Measurements from ENCODE around the gene TMEM235. TPM values are rescaled to one million over a fixed set of nuclear protein-coding genes. Genes with fewer than 3 reads are reported as not detected.

TMEM235 gene
- total and polyA plus RNA-seq, 9 of the 15 experiments (the other 6 are each of a cell fraction or from before 2014, with no cell fraction given) = not detected

DNA sequence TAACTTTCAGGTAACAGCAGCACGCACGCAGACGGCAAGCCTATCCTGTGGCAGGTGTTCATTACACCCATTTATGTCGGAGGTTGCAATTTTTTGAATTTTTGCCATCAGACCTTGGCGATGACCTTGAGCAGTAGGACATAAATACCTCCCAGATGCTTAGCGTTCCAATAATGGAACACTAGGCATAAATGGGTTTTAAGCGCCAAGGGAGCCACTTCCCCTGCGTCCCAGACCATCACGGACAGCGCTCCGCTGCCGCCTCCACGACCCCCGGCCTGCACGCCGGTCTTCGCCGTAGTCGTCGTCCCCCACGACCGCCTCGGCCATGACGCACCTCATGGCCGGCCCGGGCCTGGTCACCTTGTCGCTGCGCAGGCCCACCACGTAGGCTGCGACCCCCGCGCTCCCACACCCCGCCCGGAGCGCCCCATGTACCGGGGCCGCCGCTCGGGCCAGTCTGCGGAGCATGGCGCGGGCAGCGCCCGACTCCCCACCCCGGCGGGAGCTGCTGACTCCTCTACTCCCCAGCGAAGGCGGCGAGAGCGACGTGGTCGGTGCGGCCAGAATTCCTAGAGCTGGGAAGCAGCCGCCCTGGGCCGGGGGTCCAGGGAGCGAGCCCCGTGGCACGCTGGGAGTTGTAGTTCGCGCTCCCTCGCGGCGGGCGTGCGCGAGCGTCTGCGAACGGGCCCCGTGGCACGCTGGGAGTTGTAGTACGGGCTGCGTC lies 22.7 kb downstream of the TMEM235 start (continued):
- TF ChIP-seq, protein P1, sequence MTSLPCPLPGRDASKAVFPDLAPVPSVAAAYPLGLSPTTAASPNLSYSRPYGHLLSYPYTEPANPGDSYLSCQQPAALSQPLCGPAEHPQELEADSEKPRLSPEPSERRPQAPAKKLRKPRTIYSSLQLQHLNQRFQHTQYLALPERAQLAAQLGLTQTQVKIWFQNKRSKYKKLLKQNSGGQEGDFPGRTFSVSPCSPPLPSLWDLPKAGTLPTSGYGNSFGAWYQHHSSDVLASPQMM (CRISPR knock-in tag; IDR thresholded peaks at IDR 0.05) = no peak
- peak; percentile 7; the same call in 1 of the 2 replicates for TF ChIP-seq ZNF324 (CRISPR knock-in tag; IDR thresholded peaks at IDR 0.05)
- TF ChIP-seq HNRNPL (IDR thresholded peaks at IDR 0.05; ENCODE audit: low read depth, low read length) = no peak
- TF ChIP-seq RBFOX2 (IDR thresholded peaks at IDR 0.05; ENCODE audit: low read depth, low read length) = peak; percentile 86
- TF ChIP-seq NONO (IDR thresholded peaks at IDR 0.05; ENCODE audit: low read depth in 2 of 2, low read length in 1 of 2) = no peak; a peak in 1 of 4 replicates
- TF ChIP-seq ESRRA (IDR thresholded peaks at IDR 0.05; ENCODE audit: borderline replicate concordance, low read depth) = peak; percentile 97
- TF ChIP-seq ARHGAP35 (IDR thresholded peaks at IDR 0.05; ENCODE audit: partially characterized antibody) = no peak
- no peak for TF ChIP-seq EHMT2 (IDR thresholded peaks at IDR 0.05)
- TF ChIP-seq KLF16 (IDR thresholded peaks at IDR 0.05) = no peak
- TF ChIP-seq NFATC3 (IDR thresholded peaks at IDR 0.05) = no peak; the same call in 1 of the 2 replicates
- TF ChIP-seq ZNF3 (CRISPR knock-in tag; IDR thresholded peaks at IDR 0.05) = no peak
- TF ChIP-seq L3MBTL2 (IDR thresholded peaks at IDR 0.05) = peak; percentile 86
- TF ChIP-seq KDM5B (IDR thresholded peaks at IDR 0.05; ENCODE audit: insufficient replicate concordance, low read depth, low read length) = peak; percentile 36
- peak in 1 of 2 experiments; percentile 84; a peak in 1 of 4 replicates for TF ChIP-seq SRF (CRISPR knock-in tag; IDR thresholded peaks at IDR 0.05)
- TF ChIP-seq FOXK2 (conservative IDR thresholded peaks at IDR 0.05 in 1 of 2, IDR thresholded peaks at IDR 0.05 in 1 of 2; ENCODE audit: low read depth in 2 of 2) = no peak
- TF ChIP-seq ZNF140 (CRISPR knock-in tag; IDR thresholded peaks at IDR 0.05) = no peak
- no peak for TF ChIP-seq ZKSCAN3 (CRISPR knock-in tag; IDR thresholded peaks at IDR 0.05)
- TF ChIP-seq SIX5 (IDR thresholded peaks at IDR 0.05; ENCODE audit: borderline replicate concordance in 1 of 2, insufficient read depth in 1 of 2, low read depth in 1 of 2, low read length in 2 of 2) = peak; percentile 90 to 94
- TF ChIP-seq, protein P2, sequence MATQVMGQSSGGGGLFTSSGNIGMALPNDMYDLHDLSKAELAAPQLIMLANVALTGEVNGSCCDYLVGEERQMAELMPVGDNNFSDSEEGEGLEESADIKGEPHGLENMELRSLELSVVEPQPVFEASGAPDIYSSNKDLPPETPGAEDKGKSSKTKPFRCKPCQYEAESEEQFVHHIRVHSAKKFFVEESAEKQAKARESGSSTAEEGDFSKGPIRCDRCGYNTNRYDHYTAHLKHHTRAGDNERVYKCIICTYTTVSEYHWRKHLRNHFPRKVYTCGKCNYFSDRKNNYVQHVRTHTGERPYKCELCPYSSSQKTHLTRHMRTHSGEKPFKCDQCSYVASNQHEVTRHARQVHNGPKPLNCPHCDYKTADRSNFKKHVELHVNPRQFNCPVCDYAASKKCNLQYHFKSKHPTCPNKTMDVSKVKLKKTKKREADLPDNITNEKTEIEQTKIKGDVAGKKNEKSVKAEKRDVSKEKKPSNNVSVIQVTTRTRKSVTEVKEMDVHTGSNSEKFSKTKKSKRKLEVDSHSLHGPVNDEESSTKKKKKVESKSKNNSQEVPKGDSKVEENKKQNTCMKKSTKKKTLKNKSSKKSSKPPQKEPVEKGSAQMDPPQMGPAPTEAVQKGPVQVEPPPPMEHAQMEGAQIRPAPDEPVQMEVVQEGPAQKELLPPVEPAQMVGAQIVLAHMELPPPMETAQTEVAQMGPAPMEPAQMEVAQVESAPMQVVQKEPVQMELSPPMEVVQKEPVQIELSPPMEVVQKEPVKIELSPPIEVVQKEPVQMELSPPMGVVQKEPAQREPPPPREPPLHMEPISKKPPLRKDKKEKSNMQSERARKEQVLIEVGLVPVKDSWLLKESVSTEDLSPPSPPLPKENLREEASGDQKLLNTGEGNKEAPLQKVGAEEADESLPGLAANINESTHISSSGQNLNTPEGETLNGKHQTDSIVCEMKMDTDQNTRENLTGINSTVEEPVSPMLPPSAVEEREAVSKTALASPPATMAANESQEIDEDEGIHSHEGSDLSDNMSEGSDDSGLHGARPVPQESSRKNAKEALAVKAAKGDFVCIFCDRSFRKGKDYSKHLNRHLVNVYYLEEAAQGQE (IDR thresholded peaks at IDR 0.05; ENCODE audit: borderline replicate concordance) = peak; percentile 5; the same call in 1 of the 2 replicates
- TF ChIP-seq, protein P2 (CRISPR knock-in tag; IDR thresholded peaks at IDR 0.05; ENCODE audit: low read depth) = 0 out of 2 replicates have a peak, but pooled peaks have one; percentile 68
- TF ChIP-seq ELF1 (tag; IDR thresholded peaks at IDR 0.05) = peak; percentile 17; the same call in 1 of the 2 replicates
